ENCODE measurements around the gene PPP3CA.

- TF ChIP-seq, protein P1, sequence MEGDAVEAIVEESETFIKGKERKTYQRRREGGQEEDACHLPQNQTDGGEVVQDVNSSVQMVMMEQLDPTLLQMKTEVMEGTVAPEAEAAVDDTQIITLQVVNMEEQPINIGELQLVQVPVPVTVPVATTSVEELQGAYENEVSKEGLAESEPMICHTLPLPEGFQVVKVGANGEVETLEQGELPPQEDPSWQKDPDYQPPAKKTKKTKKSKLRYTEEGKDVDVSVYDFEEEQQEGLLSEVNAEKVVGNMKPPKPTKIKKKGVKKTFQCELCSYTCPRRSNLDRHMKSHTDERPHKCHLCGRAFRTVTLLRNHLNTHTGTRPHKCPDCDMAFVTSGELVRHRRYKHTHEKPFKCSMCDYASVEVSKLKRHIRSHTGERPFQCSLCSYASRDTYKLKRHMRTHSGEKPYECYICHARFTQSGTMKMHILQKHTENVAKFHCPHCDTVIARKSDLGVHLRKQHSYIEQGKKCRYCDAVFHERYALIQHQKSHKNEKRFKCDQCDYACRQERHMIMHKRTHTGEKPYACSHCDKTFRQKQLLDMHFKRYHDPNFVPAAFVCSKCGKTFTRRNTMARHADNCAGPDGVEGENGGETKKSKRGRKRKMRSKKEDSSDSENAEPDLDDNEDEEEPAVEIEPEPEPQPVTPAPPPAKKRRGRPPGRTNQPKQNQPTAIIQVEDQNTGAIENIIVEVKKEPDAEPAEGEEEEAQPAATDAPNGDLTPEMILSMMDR (conservative IDR thresholded peaks at IDR 0.05), result no peak
- TF ChIP-seq EZH2 (IDR thresholded peaks at IDR 0.05; ENCODE audit: low read depth), result no peak
Measured at GRCh38 chr4:101227715-101228114, 119.6 kb downstream of the PPP3CA start.
